Ishikawa (cell line): Measurements from ENCODE around the gene SASH1.

ENCODE experiments used
- CEBPB ChIP-seq: IDR thresholded peaks from 2 replicates; pipeline ENCODE4 v1.6.1; 2012
- CREB1 ChIP-seq: IDR thresholded peaks from 2 replicates; pipeline ENCODE4 v1.6.1; 2012; ENCODE audit warnings: low read depth
- EGR1 ChIP-seq: IDR thresholded peaks from 2 replicates; pipeline ENCODE4 v1.6.1; 2012
- EP300 ChIP-seq: IDR thresholded peaks from 2 replicates; pipeline ENCODE4 v1.6.1; 2012; ENCODE audit warnings: borderline replicate concordance
- FOXM1 ChIP-seq: IDR thresholded peaks from 2 replicates; pipeline ENCODE4 v1.6.1; 2012; ENCODE audit warnings: low read depth, borderline replicate concordance
- MAX ChIP-seq: IDR thresholded peaks from 2 replicates; pipeline ENCODE4 v1.6.1; 2012
- NFIC ChIP-seq: IDR thresholded peaks from 2 replicates; pipeline ENCODE4 v1.6.1; 2012
- REST ChIP-seq: IDR thresholded peaks from 2 replicates; pipeline ENCODE4 v1.6.1; 2012; ENCODE audit warnings: low read depth, mild to moderate bottlenecking
- TAF1 ChIP-seq: IDR thresholded peaks from 2 replicates; pipeline ENCODE4 v1.6.1; 2012; ENCODE audit warnings: low read depth, mild to moderate bottlenecking
- TCF12 ChIP-seq: IDR thresholded peaks from 2 replicates; pipeline ENCODE4 v1.6.1; 2012; ENCODE audit warnings: low read depth
- TEAD4 ChIP-seq: IDR thresholded peaks from 2 replicates; pipeline ENCODE4 v1.6.1; 2012
- USF1 ChIP-seq: IDR thresholded peaks from 2 replicates; pipeline ENCODE4 v1.6.1; 2012
- YY1 ChIP-seq: IDR thresholded peaks from 2 replicates; pipeline ENCODE4 v1.6.1; 2012; ENCODE audit warnings: low read depth
- ZBTB7A ChIP-seq: IDR thresholded peaks from 2 replicates; pipeline ENCODE4 v1.6.1; 2012; ENCODE audit warnings: low read depth

- TF ChIP-seq MAX, result no peak
- TF ChIP-seq USF1, result no peak
- TF ChIP-seq FOXM1, result no peak
- TF ChIP-seq CEBPB, result no peak
- TF ChIP-seq CREB1, result no peak
- TF ChIP-seq EP300, result no peak
- TF ChIP-seq NFIC, result no peak
- TF ChIP-seq ZBTB7A, result no peak
- TF ChIP-seq TAF1, result no peak
- no peak for TF ChIP-seq REST
- TF ChIP-seq EGR1, result no peak
- no peak for TF ChIP-seq YY1
- no peak for TF ChIP-seq TEAD4
- TF ChIP-seq TCF12, result no peak
These were observed 230.2 kb downstream of the SASH1 start for GRCh38 chr6:148572676-148573335.
